ENCODE data around the gene POU6F2.
"Not testable (repeated sequence)": the region's sequence is repeated elsewhere in the genome, so short reads cannot be mapped to it uniquely, and the experiment has no call there.

Gene POU6F2

GRCh38 chr7:39187130-39187529 is 209.4 kb downstream of the POU6F2 start:
- DNase-seq (ENCODE audit: low spot score) = no peak

- DNase-seq (ENCODE audit: low spot score) = no peak
Observed at GRCh38 chr7:39192476-39192875, 214.8 kb downstream of the POU6F2 start.

- not testable (repeated sequence) for DNase-seq (ENCODE audit: low spot score)
Observed at GRCh38 chr7:39194388-39194787, 216.7 kb downstream of the POU6F2 start.

GRCh38 chr7:39195967-39196366 is 218.3 kb downstream of the POU6F2 start:
- no peak for DNase-seq (ENCODE audit: low spot score)

GRCh38 chr7:39197831-39198230 is 220.1 kb downstream of the POU6F2 start:
- DNase-seq (ENCODE audit: low spot score) = no peak

GRCh38 chr7:39198556-39198955 is 220.8 kb downstream of the POU6F2 start:
- DNase-seq (ENCODE audit: low spot score) = no peak

GRCh38 chr7:39199006-39199405 is 221.3 kb downstream of the POU6F2 start:
- no peak for DNase-seq (ENCODE audit: low spot score)

- DNase-seq (ENCODE audit: low spot score) = no peak
Observed at GRCh38 chr7:39199951-39200350, 222.2 kb downstream of the POU6F2 start.

- no peak for DNase-seq (ENCODE audit: low spot score)
Observed at GRCh38 chr7:39202041-39202440, 224.3 kb downstream of the POU6F2 start.

GRCh38 chr7:39210362-39210761 is 232.7 kb downstream of the POU6F2 start:
- DNase-seq (ENCODE audit: low spot score) = no peak

GRCh38 chr7:39211581-39211980 is 233.9 kb downstream of the POU6F2 start:
- DNase-seq (ENCODE audit: low spot score) = no peak

- no peak for DNase-seq (ENCODE audit: low spot score)
Observed at GRCh38 chr7:39212876-39213275, 235.2 kb downstream of the POU6F2 start.

GRCh38 chr7:39217783-39218182 is 240.1 kb downstream of the POU6F2 start:
- DNase-seq (ENCODE audit: low spot score) = no peak

GRCh38 chr7:39219869-39220268 is 242.2 kb downstream of the POU6F2 start:
- DNase-seq (ENCODE audit: low spot score) = no peak

GRCh38 chr7:39221901-39222300 is 244.2 kb downstream of the POU6F2 start:
- DNase-seq (ENCODE audit: low spot score) = no peak

GRCh38 chr7:39228946-39229345 is 251.2 kb downstream of the POU6F2 start:
- DNase-seq (ENCODE audit: low spot score) = no peak

- DNase-seq (ENCODE audit: low spot score) = no peak
Observed at GRCh38 chr7:39233851-39234529, 256.3 kb downstream of the POU6F2 start.

- DNase-seq (ENCODE audit: low spot score) = no peak
Observed at GRCh38 chr7:39238234-39238869, 260.6 kb downstream of the POU6F2 start.

GRCh38 chr7:39240864-39241263 is 263.2 kb downstream of the POU6F2 start:
- no peak for DNase-seq (ENCODE audit: low spot score)

- no peak for DNase-seq (ENCODE audit: low spot score)
Observed at GRCh38 chr7:39247576-39247975, 269.9 kb downstream of the POU6F2 start.

- no peak for DNase-seq (ENCODE audit: low spot score)
Observed at GRCh38 chr7:39248041-39248691, 270.5 kb downstream of the POU6F2 start.

GRCh38 chr7:39248692-39249090 is 271.0 kb downstream of the POU6F2 start:
- no peak for DNase-seq (ENCODE audit: low spot score)

GRCh38 chr7:39249635-39250152 is 272.0 kb downstream of the POU6F2 start:
- DNase-seq (ENCODE audit: low spot score) = no peak
